ENCODE measurements around the gene FAM170B. TPM values are rescaled to one million over a fixed set of nuclear protein-coding genes. Genes with fewer than 3 reads are reported as not detected.
A peak's percentile ranks its signal among the peaks of the same experiment; 100 is the strongest.

The FAM170B gene
- not detected in 2 replicates for total RNA-seq

GRCh38 chr10:49133706-49134248, at the start of gene FAM170B:
Gene FAM170B (minus strand): TSS chr10:49134021. CDS start chr10:49133918, 103 bp downstream.
- Mint-ChIP-seq H3K27ac (peak within 1 kb of the TSS; percentile 19), H3K9me3 (peaks cover 2% of the 10 kb centered on the region), H3K27me3 (peaks cover 12% of the 10 kb centered on the region), H3K4me1 (peaks cover 24% of the 10 kb centered on the region), H3K4me3 (peak within 1 kb of the TSS; percentile 39), H3K36me3 (ENCODE audit: low read depth) (no peaks in the 10 kb centered on the region)
- CTCF ChIA-PET: no interaction called here
- TF ChIP-seq CTCF (IDR thresholded peaks at IDR 0.05): no peak
- POLR2A ChIA-PET: no interaction called here
- intact Hi-C loops (cut with micrococcal nuclease): no loop called here
- DNase-seq (no peak), ATAC-seq (ENCODE audit: low read depth) (no peak)

- Mint-ChIP-seq H3K27ac (no peak overlapping the region), H3K4me3 (no peak overlapping the region), H3K36me3 (ENCODE audit: low read depth) (peaks cover 2% of the 10 kb centered on the region), H3K9me3 (no peaks in the 10 kb centered on the region), H3K27me3 (no peaks in the 10 kb centered on the region), H3K4me1 (peaks cover 92% of the 10 kb centered on the region)
- TF ChIP-seq CTCF (IDR thresholded peaks at IDR 0.05): no peak
- intact Hi-C loops (cut with micrococcal nuclease): loop anchor here (2.0 kb wide), 1 partner anchor 18 kb away; no protein-coding TSS in a partner anchor
- ATAC-seq (ENCODE audit: low read depth) (no peak), DNase-seq (no peak)
- ChIA-PET POLR2A (no interaction called here), CTCF (no interaction called here)
Observed at GRCh38 chr10:49182776-49183175, 49.0 kb upstream of the FAM170B start.

GRCh38 chr10:49180444-49180860, 46.6 kb upstream of the FAM170B start:
- TF ChIP-seq CTCF (IDR thresholded peaks at IDR 0.05): no peak
- Mint-ChIP-seq H3K9me3 (no peaks in the 10 kb centered on the region), H3K27me3 (no peaks in the 10 kb centered on the region), H3K4me3 (peak overlapping the region; percentile 15), H3K4me1 (peaks cover 91% of the 10 kb centered on the region), H3K27ac (peak overlapping the region; percentile 71), H3K36me3 (ENCODE audit: low read depth) (peaks cover 2% of the 10 kb centered on the region)
- ChIA-PET POLR2A (interaction anchor here (3.6 kb wide), 1 partner anchor 9 kb away, joined by 20 read pairs; the partner anchor contains the start of gene TMEM273), CTCF (no interaction called here)
- intact Hi-C loops (cut with micrococcal nuclease): loop anchor here (1.0 kb wide), 1 partner anchor 8 kb away; the partner anchor contains the start of gene TMEM273
- DNase-seq (no peak), ATAC-seq (ENCODE audit: low read depth) (no peak)

GRCh38 chr10:49179699-49180443, 46.0 kb upstream of the FAM170B start:
- Mint-ChIP-seq H3K4me1 (peaks cover 92% of the 10 kb centered on the region), H3K9me3 (no peaks in the 10 kb centered on the region), H3K27ac (peak overlapping the region; percentile 71), H3K4me3 (peak overlapping the region; percentile 15), H3K27me3 (no peaks in the 10 kb centered on the region), H3K36me3 (ENCODE audit: low read depth) (peaks cover 2% of the 10 kb centered on the region)
- intact Hi-C loops (cut with micrococcal nuclease): loop anchor here (1.0 to 5.0 kb wide), 2 partner anchors 8 to 182 kb away; partner anchors contain the start of gene TMEM273
- ChIA-PET CTCF (no interaction called here), POLR2A (interaction anchor here (0.5 to 3.6 kb wide), 2 partner anchors 10 to 17 kb away, joined by 3 to 20 read pairs; partner anchors contain the start of gene TMEM273)
- ATAC-seq (ENCODE audit: low read depth) (peak; percentile 32), DNase-seq (no peak)
- TF ChIP-seq CTCF (IDR thresholded peaks at IDR 0.05): no peak

All from activated B cell treated with CpG ODN at 0.5 μM for 24 hours (primary cell).